GM18502 (cell line): ENCODE results near the gene SUV39H2.
"Not testable (repeated sequence)": the region's sequence is repeated elsewhere in the genome, so short reads cannot be mapped to it uniquely, and the experiment has no call there.

Experiments
- ATAC-seq: cut with Tn5 transposase; IDR thresholded peaks from one replicate; pipeline ENCODE4 v1.9.1; 2021; ENCODE audit warnings: mild to moderate bottlenecking; ENCODE audit not compliant: unreplicated experiment, poor library complexity

Gene SUV39H2, protein sequence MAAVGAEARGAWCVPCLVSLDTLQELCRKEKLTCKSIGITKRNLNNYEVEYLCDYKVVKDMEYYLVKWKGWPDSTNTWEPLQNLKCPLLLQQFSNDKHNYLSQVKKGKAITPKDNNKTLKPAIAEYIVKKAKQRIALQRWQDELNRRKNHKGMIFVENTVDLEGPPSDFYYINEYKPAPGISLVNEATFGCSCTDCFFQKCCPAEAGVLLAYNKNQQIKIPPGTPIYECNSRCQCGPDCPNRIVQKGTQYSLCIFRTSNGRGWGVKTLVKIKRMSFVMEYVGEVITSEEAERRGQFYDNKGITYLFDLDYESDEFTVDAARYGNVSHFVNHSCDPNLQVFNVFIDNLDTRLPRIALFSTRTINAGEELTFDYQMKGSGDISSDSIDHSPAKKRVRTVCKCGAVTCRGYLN

DNA sequence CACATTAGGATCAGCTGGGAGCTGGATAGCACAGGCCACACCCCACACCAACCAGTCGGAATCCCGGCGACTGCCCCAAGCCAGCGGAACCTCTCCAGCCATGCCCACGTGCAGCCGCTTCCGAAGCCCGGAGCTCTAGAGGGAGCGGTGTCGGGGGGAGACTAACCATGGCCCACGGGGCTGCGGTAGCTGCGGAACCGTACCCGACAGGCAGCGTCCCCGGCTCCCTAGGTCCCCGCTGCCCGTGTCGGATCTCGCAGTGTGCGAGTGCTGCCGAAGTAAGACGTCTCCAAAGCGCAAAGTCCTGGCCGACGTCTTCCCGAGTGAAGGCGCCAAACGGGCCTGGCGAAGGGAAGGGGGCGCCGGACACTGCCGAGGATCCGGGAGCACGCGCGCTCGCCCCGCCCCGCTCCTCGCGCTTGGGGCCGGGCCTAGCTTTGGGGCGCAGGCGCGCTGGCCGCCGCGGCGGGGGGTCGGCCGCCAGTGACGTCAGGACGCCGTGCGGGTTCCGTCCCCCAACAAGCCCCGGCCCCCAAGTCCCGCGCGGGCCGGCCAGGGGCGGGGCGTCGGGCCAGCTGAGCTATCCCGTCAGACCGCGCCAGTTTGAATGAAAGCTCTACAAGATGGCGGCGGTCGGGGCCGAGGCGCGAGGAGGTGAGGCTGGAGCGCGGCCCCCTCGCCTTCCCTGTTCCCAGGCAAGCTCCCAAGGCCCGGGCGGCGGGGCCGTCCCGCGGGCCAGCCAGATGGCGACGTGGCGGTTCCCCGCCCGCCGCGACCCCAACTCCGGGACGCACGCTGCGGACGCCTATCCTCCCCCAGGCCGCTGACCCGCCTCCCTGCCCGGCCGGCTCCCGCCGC lies at the start of gene SUV39H2:
Gene SUV39H2, plus strand, starts transcription at position 601 of the 858 bp plus-strand sequence. Its CDS starts 23 bp downstream, at position 624.
- peak; percentile 91 for ATAC-seq

DNA sequence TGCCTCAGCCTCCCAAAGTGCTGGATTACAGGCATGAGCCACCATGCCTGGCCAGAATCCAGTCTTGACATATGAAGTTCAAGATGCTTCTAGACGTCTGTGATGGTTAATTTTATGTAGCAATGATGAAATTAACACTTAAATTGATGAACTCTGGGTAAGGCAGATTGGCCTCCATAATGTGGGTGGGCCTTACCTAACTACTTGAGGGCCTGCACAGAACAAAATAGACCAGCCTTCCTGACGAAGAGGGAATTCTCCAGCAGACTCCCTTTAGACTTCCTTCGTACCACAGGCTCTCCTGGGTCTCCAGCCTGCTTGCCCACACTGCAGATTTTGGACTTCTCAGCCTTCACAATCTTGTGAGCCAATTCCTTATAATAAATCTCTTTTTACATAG lies 45.6 kb upstream of the SUV39H2 start:
- ATAC-seq, result no peak

DNA sequence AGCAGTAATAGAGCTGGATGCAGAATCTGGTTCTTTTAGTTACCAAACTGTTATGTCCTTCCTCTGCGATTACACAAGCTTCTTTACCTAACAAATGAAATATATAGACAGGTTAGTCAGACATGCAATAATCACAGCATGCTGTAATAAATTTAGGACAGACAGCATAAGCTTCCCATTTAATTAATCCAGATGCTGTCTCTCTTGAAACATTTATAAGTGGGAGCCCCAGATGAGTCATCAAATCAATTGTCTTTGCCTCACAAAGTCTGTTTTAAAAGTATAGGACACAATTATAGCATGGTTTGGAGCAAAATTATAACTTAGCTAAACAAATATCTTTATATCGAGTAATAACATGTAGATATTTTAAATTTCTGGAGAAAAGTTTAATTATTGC lies 42.5 kb upstream of the SUV39H2 start:
- ATAC-seq, result no peak

DNA sequence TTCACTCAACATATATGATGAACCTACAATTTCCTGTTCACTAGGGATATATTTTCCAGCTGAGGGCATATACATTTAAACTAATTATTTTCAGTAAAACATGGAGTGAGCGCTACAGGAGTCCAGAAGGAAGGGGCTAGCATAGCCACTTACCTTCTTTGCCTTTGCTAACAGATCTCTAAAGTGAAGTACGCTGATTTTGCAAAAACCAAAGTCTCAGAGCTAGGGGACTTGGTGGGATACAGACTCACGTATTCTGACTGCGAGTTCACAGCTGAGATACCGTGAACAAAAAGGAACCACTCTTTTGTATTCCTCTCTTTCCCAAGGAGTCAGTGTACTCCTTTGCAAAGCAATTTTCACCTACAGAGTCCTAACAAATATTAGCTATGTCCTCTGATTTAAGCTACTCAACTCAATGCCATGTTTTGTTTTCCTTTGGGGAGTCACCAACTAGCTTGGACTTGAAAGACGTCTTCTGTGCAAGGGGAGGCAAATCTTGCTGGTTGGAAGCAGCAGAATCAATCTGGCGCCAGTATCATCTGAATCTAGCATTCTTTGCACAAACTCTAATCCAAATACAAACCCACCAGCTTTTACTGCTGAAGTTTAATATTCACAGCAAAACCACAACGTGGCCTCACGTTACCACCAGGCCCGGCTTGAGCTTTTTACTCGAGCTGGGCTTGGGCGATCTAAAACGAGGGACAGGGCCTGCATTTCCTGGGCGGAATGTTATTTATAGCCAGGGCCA lies 41.5 kb upstream of the SUV39H2 start:
- ATAC-seq, result no peak

DNA sequence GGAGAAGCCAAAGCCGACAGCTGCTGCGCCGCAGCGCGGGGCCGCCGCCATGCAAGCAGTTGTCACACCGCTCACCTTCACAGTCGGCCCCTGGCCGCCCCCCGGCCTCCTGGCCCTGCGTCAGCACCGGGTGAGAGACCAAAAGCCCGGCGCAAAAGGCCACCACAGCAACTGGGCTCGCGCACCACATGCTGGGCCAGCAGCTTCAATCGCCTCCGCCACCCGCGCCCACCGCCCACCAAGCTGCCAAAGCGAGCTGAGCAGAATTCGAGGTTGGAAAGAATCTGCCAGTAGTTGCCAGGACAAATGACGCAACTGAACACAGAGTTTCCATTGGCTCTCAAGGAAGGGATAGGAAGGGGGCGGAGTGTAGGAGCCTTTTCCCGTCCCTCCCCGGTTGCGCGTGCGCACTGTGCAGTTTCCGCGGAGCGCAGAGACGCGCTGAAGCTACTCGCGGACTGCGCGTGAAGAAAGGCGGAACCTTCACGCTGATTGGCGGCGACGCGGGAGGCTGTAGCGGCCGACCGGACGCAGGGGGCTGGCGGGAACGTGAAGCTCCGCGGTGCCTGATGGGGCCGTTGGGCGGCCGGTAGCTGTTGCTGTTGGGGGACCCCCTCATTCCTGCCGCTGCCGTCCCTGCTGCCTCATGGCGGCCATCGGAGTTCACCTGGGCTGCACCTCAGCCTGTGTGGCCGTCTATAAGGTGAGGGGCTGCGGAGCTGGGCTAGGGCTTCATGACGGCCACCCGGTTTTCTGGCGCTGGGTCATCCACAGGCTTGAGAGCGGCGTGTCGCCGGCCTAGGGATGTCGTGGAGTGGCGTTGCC lies 40.7 kb upstream of the SUV39H2 start, which contains the start of the genes CDNF, HSPA14 and MSANTD7:
Gene CDNF, minus strand, starts transcription at position 281 of the 825 bp plus-strand sequence. Its CDS starts 91 bp downstream, at position 190.
Gene HSPA14, plus strand, starts transcription at position 550 of the 825 bp plus-strand sequence. Its CDS starts 97 bp downstream, at position 647.
Gene MSANTD7, plus strand, starts transcription at position 550 of the 825 bp plus-strand sequence. CDS start 3,979 bp downstream, outside the sequence.
- ATAC-seq, result peak; percentile 95

DNA sequence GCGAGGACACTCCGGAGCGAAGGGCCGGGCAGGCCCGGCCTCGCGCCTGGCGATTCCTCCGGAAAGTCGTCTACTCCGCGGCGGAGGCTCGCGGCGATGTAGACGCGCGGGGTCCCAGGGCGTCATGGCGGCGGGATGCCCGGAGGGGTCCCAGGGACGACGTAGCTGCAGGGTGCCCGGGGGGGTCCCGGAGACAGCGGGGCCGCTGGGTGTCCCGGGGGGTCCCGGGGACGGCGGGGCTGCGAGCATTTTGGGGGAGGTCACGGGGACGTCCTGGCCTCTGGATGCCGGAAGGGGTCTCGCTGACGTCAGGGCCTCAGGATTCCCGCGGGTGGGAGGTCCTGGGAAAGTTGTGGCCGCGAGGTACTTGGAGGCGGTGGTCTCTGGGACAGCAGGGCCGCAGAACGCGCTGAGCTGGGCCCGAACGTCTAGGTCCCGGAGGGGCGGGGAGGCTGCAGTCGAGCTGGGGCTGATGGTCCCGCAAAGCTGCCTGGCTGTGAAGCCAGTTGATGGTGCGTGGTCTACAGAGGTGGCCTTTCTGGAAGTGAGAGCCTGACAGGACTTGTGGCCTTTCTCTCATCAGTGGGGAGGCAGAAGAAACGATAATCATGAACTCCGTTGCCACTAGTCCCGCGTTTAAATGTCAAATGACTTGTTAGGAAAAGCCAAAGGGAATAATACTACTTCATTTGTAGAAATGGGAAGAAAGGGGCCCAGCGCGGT lies 39.9 kb upstream of the SUV39H2 start:
- ATAC-seq, result peak; percentile 7

DNA sequence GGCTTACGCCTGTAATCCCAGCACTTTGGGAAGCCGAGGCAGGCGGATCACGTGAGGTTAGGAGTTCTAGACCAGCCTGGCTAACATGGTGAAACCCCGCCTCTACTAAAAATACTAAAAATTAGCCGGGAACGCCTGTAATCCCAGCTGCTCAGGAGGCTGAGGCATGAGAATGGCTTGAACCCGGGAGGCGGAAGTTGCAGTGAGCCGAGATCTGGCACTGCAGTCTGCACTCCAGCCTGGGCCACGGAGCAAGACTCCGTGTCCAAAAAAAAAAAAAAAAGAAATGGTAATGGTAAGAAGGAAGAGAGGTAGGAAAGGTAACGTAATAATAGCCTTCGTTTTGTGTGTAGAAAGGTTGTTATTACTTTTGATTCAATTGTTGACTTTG lies 39.4 kb upstream of the SUV39H2 start:
- ATAC-seq, result no peak

DNA sequence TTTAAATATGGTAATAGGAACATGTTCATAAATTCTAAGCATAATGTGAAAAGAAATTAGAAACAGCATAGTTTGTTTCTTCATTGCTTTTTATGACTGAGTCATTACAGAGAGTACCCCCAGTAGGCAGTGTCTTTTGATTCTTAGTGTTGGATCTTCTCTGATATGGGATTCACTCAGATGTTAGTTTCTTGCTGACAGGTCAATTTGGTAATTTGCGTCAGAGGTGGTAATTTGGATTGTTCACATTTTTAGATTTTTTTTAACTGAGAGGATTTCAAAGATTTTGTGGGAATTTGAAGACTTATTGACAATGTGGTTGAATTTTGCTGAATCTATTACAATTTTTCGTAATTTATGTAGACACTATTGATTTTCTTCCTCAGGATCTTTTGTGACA lies 38.5 kb upstream of the SUV39H2 start:
- ATAC-seq, result no peak

DNA sequence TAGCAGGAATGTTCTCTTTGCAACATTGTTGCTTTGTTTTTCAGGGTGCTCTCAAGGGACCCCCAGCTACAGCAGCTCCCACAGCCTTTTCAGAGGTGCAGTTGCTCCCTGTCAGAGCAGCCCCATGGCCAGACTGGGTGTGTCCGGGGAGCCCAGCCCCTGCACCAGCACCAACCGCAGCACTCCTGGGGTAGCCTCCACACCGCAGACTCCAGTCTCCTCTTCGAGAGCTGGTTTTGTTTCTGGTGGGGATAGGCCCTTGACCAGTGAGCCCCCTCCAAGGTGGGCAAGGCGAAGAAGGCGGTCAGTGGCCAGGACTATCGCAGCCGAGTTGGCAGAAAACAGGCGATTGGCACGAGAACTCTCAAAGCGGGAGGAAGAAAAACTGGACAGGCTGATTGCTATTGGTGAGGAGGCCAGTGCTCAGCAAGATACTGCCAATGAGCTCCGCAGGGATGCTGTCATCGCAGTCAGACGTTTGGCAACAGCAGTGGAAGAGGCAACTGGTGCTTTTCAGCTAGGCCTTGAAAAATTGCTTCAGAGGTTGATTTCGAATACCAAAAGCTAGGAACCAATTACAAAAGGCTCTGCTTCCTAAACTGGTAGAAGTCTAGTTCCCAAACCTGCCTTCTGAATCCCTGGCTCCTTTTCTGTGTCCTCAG lies 35.2 kb upstream of the SUV39H2 start:
- ATAC-seq, result no peak

DNA sequence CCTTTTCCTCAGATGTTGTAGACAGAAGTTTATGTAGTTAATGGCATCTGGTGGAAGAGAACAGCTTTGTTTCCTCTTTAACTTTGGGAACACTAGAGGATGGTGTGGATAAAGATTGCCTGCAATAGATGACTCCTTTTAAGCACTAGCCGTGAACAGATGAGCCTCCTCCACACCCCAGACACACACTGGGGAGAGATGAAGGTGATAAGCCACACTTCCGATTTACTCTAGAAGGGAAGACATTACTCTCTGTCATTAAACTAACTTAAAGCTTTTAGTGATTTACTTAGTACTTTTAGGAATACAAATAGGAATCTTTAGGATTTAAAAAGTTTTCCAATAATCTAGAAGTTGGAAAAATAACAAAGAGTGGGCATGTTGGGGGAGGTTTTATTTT lies 33.7 kb upstream of the SUV39H2 start:
- ATAC-seq, result no peak

DNA sequence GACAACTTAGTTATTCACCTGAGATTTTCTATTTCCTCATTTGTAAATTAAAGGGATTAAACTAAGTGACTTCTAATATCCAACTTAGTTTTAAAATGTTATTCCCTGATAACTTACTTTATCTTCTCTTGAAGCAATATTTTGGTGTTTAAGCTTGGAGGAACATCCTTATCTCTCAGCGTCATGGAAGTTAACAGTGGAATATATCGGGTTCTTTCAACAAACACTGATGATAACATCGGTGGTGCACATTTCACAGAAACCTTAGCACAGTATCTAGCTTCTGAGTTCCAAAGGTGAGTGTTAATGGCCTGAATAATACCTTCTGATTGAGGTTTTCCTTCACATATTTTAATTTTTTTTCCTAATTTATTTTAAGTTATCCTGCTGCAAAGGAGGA lies 26.4 kb upstream of the SUV39H2 start:
- no peak for ATAC-seq

DNA sequence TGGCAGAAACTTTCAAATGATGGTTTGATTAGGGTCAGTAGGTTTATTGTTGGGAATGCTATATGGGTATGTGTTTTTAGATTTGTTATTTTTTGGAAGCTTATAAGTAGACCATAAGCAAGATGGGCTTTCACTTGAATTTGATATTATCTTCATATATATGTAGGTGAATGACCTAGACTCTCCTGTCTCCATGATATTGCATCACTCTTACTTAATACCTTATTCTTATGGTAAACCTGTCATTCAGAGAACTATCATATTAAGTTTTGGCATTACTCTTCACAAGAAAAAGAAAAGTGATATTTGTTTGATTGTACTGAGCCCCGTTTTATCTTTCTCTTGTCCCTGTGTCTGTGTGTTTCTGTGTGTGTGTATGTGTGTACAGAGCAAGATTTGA lies 23.2 kb upstream of the SUV39H2 start:
- ATAC-seq, result no peak

DNA sequence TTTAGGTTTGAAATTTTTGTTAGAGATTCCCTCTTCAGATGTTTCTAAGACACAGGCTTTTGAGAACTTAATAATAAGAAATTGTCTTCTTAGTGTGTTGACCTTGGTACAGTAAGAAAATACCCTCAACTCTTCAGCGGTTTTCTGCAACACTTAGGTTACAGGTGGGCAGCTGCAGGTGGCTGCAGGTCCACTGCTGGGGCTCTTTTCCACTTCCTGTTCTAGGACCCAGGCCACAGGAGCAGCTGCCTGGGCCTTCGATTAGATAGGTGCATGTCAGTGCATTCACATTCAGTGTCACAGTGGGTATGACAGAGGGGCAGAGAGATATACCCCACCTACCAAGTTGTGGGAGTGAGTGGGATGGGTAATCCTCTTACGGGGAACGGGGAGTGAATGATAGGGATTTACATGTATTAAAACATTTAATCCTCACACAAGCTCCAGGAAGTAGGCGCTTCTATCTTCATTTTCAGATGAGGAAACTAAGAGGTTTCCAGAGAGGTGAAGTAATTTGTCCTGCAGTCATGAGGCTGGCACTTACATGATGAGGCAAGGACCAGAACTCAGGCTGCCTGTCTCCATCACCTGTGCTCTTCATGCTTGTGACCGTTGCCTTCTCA lies 20.2 kb upstream of the SUV39H2 start:
- no peak for ATAC-seq

DNA sequence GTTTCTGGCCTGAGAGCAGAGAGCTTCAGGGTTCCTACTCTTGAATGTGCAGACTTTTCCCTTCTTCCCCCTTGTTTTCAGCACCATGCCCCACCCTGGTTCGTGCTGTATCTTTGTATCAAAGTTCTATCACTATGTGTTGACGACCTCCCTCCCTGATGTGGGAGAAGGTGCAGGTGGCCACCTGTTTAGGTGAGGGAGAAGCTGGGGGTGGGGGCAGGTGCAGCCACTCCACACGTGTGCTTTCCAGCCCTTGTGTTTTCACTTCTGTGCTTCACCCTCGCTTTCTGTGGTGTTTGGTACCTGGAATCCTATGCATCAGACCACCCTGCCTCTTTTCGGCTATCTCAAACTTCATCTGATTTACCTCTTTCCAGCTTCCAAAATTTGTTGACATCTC lies 19.6 kb upstream of the SUV39H2 start:
- ATAC-seq, result no peak

DNA sequence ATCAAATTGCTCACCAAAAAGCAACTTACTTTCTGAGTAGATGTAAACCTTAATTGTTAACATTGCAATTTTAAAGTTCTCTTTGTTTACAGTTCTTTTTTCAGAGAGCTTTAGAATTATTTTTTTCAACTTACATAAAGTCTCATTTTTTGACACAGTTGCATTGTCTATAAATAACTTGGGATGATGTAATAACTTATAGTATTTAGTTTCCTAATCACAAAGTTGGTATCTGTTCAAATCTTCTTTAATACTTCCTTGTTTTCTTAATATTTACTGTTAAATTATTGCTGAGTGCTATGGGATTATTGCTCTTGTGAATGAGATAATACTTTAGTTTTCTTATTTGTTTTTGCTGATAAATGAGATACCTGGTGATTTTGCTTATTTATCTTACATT lies 18.9 kb upstream of the SUV39H2 start:
- ATAC-seq, result no peak

DNA sequence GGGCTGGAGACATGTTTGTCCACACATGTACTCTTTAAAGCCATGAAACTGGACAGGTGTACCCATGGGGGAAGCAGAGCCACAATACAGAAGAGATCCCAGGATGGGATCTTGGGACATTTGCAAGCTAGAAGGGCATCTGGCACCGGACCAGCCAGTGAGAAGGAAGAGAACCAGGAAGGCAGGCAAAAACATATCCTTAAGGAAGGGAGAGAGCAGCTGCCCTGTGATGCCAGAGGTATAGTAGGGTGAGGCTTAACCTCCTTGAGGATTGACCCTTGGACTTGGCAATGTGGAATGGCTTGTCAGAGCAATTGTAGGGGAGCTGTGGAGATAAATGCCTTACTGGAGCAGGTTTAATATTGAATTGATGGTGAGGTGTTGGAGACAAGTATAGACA lies 17.9 kb upstream of the SUV39H2 start:
- ATAC-seq, result no peak

DNA sequence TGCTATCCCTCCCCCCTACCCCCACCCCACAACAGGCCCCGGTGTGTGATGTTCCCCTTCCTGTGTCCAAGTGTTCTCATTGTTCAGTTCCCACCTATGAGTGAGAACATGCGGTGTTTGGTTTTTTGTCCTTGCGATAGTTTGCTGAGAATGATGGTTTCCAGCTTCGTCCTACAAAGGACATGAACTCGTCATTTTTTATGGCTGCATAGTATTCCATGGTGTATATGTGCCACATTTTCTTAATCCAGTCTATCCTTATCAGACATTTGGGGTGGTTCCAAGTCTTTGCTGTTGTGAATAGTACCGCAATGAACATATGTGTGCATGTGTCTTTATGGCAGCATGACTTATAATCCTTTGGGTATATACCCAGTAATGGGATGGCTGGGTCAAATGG lies 14.2 kb upstream of the SUV39H2 start:
- not testable (repeated sequence) for ATAC-seq

DNA sequence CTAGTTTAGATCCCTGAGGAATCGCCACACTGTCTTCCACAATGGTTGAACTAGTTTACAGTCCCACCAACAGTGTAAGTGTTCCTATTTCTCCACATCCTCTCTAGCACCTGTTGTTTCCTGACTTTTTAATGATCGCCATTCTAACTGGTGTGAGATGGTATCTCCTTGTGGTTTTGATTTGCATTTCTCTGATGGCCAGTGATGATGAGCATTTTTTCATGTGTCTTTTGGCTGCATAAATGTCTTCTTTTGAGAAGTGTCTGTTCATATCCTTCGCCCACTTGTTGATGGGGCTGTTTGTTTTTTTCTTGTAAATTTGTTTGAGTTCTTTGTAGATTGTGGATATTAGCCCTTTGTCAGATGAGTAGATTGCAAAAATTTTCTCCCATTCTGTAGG lies 13.8 kb upstream of the SUV39H2 start:
- ATAC-seq, result not testable (repeated sequence)
